MM.1S (cell line): ENCODE measurements around the gene CTNNBL1.

Experiments
- CTCF ChIP-seq: fragments of 300-600 bp; sonication (generic); IDR thresholded peaks from 2 replicates; pipeline ENCODE4 v1.5.1; 2016; ENCODE audit warnings: antibody characterized with exemption, low read length, mixed read lengths
- EZH2phosphoT487 ChIP-seq: fragments of 300-600 bp; sonication (generic); IDR thresholded peaks from 2 replicates; pipeline ENCODE4 v1.6.1; 2018; ENCODE audit warnings: antibody characterized with exemption, low read length

GRCh38 chr20:37863289-37863688, 169.5 kb downstream of the CTNNBL1 start:
- TF ChIP-seq EZH2phosphoT487, result no peak
- TF ChIP-seq CTCF, result no peak
